GM21526 (cell line): Measurements from ENCODE around the gene NUP214.
"Not testable (repeated sequence)": the region's sequence is repeated elsewhere in the genome, so short reads cannot be mapped to it uniquely, and the experiment has no call there.

ENCODE experiments used
- ATAC-seq: cut with Tn5 transposase; IDR thresholded peaks from one replicate; pipeline ENCODE4 v1.9.1; 2021; ENCODE audit warnings: moderate library complexity; ENCODE audit not compliant: unreplicated experiment, low FRiP score

NUP214 gene

DNA sequence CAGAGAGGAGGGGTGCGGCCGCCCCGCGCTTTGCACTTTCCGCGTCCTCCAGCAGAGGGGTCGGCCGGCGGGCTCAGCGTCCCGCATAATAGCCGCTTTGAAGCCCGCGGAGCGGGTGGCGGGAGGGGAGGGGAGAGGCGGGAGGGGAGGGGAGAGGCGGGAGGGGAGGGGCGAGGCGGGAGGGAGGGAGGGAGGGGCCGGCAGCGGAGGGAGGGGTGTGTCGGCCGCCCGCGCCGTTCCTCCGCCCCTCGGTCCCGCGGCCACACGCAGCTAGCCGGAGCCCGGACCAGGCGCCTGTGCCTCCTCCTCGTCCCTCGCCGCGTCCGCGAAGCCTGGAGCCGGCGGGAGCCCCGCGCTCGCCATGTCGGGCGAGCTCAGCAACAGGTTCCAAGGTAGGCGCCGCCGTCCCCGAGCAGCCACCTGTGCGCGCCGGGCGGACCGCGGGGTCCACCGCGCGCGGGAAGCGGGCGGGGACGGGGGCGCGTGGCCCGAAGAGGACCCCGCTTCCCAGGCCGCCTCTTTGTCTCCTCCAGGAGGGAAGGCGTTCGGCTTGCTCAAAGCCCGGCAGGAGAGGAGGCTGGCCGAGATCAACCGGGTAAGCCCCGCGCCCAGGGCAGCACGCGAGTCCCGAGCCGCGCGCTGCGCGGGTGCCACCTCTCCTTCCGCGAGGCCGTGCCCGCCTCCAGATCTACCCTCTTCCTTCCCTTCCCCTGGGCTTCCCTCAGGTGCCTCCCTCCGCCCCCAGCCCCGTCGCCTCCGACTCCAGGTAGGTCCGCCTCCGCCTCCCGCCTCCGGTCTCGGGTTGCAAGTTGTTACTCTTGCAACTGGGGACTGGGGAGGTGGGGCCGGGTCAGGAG lies 28.9 kb upstream of the NUP214 start, which contains the start of gene AIF1L:
Gene AIF1L, plus strand, starts transcription at position 263 of the 857 bp plus-strand sequence. Its CDS starts 99 bp downstream, at position 362.
- ATAC-seq, result no peak

DNA sequence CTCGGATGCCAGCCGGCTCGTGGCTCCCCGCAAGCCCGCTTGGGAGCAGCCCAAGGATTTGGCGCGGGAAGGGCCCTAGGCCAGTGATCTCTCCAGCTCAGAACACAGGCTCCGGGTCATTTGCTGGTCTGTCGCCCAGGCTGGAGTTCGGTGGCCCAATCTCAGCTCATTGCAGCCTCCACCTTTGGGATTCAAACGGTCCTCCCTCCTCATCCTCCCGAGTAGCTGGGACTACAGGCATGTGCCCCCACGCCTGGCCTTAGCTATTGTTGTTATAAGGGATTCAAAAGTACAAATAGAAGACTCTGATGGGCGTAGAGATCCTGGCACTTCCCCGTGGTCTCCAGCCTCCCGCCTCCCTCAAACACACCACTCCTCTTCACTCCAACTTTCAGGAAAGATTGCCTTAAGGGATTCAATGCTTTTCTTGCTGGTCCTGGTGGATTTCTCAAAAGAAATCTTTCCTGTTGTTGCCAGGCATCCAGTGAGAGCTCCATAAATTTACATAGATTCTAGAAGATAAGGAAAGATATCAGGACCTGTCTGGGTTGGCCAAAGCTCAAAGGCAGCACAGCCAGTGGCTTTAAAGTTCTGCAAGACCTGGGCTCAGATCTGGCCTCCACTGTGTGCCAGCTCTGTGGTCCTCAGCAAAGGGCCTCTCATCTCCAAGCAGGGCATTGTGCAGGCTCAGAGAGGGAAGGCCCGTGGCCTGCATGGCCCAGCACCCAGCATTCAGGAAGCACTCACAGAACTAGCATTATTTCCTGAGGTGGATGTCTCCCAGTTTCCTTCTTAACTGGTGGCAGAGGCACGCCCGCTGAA lies 28.0 kb upstream of the NUP214 start:
- ATAC-seq, result no peak

DNA sequence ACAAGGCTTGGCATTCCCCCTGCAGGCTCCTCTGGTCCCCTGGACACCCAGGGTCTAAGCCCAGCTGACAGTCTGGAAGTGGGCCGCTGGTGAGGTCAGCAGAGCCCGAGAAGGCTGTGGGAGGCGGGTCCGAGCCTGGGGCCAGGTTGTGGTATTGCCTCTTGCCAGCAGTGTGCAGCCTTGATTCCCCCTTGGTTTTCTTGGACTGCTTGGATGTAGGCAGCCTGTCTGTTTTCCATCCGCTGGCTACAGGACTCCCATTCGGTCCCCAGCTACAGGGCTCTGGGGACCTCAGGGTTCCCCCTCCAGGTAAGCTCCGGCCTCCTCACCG lies 27.5 kb upstream of the NUP214 start:
- ATAC-seq, result no peak

DNA sequence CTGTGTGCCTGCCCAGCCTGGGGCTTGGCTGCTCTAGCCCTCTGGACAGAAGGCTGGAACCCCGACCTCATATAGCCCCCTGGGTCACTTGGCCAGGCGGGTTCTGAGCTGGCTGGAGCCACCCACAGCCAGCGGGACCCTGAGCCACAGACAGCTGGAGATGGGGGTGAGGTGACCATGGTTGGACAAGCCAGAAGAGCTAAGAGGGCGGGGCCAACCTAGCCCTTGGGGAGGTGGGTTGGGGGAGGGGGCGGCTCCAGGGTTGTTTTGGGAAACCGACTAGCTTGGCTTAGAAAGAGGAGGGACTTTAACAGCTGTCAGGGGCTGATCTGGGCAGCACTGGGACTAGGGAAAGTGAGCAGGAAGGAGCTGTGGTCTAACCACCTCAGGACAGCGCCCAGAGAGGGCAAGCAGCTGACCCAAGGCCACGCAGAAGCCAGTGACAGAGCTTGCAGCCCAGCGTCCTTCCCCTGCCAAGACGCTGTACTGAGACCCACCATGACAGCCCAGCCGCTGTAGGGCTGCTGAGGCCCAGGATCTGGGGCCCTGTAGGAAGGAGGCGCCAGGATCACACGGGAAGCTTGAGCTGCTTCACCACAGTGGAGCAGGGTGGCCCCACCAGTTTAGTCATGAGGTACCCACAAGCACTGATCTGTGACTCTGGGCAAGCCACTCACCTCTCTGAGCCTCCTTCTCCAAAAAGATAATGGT lies 26.8 kb upstream of the NUP214 start:
- no peak for ATAC-seq

DNA sequence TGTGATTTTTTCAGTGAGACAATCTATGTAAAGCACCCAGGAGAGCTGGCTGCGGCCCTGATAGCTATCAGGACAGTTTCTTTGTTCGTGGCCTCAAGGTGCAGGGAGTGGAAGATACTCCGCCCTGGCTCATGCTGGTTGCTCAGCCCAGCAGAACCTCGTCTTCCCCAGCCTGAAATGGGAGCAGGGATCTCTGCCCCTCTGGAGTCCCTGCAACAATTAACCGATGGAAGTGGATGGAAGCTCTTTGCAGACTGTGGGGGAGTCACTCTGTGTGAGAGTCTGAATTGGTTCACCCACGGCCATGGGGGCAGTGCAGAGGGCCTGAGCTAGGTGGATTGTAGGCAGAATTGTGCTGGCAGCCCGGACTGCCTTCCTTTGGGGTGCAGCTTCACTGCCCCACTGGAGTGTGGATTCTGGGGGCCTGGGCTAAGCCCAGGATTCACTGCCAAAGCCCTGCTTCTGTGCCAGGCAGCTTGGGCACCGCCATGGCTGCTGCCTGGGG lies 26.2 kb upstream of the NUP214 start:
- ATAC-seq, result no peak

DNA sequence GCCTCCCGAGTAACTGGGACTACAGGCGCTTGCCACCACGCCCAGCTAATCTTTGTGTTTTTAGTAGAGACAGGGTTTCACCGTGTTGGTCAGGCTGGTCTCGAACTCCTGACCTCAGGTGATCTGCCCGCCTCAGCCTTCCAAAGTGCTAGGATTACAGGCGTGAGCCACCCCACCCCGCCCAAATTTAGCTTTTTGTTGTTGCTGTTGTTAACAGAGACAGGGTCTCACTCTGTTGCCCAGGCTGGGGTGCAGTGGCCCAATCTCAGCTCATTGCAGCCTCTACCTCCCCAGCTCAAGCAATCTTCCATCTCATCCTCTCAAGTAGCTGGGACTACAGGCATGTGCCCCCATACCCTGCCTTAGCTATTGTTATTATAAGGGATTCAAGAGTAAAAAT lies 25.5 kb upstream of the NUP214 start:
- not testable (repeated sequence) for ATAC-seq

DNA sequence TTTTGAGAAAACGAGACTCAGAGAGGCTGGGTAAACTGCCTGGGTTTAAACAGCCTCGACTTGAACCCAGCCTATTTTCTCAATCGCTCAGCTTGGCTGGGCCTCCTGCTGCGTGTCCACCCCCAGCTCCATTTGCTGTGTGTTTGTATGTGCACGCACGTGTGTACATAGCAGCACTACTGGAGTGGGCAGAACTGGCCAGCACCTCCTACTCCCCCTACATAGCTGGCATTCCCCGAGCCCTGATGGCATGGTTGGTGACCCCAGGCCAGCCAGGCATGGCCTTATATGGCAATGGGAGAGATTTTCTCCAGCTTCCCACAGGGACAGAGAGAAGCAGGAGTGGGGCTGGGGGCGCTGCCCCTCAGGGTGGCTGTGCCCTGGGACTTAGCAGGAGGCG lies 24.9 kb upstream of the NUP214 start:
- ATAC-seq, result no peak

DNA sequence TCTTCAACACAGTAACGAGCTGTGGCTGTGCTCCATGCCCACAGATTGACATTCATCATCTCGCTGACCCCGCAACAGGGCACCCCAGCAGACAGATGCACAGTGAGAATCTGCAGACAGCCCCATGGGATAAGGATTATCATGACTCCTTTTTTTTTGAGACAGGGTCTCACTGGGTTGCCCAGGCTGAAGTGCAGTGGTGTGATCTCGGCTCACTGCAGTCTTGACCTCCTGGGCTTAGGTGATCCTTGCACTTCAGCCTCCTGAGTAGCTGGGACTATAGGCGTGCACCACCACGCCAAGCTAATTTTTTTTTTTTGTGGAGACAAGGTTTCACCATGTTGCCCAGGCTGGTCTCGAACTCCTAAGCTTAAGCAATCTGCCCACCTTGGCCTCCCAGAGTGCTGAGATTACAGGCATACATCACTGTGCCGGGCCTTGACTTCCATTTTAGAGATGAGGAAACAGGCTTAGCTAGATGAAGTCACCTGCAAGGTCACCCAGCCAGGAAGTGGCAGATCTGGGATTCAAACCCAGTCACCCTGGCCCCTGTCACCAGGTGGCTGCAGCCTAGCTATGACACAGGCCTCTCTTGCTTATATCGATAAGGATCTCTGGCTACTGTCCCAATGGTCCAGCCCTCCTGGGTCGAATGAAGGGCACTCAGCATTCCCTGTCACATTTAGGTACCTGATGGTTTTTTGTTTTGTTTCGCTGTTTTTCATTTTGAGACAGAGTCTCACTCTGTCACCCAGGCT lies 24.0 kb upstream of the NUP214 start:
- ATAC-seq, result no peak

DNA sequence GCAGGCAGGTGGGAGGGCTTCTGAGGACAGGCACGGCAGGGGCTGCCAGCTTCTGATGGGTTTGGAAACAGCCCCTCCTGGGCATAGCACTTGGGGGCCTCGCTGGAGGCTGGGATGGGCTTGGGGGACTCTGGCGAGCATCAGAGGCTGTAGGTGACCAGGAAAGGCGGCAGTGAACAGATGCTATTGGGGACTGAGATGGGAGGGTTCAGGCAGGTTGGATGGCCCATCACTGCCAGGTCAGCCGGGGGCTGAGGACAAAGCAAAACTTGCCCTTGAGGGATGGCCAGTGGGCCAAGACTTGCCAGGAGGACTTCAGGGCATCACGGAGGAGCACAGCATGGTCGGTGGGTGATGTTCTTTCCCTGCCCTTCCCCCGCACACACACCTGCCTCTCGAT lies 22.4 kb upstream of the NUP214 start:
- ATAC-seq, result no peak

DNA sequence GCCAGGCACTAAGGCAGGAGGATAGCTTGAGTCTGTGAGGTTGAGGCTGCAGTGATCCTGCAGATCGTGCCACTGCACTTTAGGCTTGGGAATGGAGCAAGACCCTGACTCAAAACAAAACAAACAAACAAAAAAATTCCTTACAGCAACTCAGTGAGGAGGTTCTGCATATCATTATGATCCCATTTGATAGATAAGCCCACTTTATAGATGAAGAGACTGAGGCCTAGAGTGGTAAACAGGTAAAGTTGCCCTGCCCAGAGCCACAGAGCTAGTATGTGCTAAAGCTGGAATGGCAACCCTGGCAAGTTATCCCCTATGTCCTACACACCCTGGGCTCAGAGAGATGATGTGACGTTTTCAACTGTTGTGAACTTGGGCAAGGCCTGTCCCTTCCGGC lies 21.9 kb upstream of the NUP214 start:
- ATAC-seq, result no peak

DNA sequence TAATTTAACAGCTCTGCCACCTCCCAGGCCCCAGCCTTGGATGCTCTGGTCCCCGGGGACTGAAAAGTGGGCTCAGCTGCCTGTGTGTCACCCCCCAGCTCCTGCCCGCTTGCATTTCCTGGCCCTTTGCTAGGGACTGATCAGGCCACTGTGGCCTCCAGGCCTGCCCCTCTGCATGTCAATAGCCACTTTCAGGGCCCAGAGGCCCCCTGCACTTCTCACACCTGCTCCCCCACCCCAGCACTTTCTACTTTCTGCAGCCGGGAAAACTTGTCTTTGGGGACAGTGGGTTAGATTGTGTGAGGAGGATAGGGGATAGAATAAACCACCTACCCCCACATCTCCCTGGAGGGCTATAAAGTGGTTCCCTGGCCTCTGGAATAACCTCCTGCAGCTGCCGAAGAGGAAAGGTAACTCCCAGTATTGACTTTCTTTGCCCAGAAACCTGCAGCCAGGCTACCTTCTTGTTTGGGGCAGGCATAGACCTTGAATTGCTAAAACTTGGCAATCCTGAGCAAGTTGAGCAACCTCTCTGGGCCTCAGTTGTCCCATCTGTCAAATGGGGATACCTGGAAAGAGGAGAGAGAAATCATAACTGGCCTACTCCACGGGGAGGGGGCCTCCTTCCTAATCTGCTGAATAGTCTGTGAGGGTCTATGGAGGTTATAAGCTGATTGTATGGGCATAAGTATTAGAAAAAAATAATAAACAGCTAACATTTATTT lies 21.2 kb upstream of the NUP214 start:
- ATAC-seq, result no peak

DNA sequence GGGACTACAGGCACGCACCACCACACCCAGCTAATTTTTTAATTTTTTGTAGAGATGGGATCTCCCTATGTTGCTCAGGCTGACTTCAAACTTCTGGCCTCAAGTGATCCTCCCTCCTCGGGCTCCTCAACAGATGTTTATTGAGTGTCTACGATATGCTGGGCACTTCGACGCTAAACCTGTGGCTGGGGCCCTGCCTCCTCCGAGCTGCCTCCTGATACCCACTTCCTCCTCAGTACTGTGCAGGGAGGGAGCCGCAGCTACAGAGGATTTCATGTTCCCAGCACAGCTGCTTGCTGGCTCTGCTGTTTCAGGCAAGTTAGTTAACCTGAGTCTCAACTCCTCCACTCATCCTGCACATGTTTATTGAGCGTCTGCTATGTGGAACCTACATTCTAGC lies 19.4 kb upstream of the NUP214 start:
- ATAC-seq, result no peak

DNA sequence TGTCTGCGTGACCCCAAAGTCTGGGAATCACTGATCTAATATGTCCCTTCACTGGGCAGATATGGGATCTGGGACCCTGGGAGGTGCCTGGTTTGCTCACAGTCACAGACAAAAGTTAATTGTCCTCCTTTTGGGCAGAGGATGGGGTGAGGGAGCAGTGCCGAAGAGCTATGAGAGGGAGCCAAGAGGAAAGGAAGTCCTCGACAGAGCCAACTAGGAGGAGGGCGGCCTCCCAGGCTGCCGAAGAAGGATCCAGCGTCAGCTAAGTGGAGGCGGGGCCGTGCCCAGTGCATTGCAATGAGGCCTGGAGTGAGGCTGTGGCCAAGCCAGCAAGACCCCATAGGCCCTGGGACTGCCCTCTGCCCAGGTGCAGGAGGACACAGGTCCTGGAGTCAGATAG lies 17.6 kb upstream of the NUP214 start:
- ATAC-seq, result no peak

DNA sequence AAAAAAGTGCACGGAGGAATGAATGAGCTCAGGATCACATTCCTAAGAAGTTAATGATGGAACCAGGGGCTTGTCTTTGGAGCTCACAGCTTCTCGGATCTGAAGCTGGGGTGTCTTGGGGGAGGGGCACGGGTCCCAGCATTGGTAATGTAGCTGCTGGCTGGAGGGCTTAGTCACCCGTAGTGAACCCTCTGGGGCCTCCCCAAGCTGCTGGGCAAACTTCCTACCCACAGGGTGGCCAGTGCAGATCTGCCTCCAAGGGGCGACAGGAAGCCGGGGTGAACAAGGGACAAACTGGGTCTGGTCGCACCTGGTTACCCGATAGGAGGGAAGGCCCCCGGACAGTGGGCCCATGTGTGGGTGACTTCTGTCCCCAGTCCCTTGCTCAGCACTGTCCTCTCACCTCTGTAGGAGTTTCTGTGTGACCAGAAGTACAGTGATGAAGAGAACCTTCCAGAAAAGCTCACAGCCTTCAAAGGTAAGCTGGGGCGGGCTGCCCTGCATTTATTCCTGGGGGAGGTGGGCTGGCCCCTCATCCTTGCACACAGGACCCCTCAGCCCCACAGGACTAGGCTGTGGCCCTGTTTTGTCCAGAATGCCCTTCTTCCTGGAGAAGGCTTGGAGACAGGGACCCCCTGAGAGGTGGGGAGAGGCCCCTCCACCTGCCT lies 14.1 kb upstream of the NUP214 start:
- no peak for ATAC-seq

DNA sequence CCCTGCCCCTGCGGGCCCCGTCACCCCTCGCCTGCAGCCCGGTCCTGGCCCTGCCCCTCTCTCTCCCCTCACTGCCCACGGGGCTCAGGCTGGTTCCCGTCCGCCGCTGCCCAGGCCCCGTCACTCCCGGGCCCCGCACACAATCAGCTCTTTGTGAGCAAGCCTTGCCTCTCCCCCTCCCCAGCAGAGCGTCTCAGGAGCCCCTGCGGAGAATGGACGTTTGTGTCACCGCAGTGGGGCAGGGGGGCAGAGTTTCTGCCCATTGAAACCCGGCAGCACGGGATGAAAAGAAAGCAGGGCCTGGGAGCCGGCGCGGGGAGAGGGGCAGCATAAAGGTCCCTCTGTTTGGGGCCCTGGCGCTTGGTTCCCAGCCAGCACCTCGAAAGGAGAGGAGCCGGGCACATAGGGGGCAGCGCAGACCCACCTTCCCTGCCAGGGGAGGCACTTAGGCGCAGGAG lies 13.5 kb upstream of the NUP214 start:
- no peak for ATAC-seq

DNA sequence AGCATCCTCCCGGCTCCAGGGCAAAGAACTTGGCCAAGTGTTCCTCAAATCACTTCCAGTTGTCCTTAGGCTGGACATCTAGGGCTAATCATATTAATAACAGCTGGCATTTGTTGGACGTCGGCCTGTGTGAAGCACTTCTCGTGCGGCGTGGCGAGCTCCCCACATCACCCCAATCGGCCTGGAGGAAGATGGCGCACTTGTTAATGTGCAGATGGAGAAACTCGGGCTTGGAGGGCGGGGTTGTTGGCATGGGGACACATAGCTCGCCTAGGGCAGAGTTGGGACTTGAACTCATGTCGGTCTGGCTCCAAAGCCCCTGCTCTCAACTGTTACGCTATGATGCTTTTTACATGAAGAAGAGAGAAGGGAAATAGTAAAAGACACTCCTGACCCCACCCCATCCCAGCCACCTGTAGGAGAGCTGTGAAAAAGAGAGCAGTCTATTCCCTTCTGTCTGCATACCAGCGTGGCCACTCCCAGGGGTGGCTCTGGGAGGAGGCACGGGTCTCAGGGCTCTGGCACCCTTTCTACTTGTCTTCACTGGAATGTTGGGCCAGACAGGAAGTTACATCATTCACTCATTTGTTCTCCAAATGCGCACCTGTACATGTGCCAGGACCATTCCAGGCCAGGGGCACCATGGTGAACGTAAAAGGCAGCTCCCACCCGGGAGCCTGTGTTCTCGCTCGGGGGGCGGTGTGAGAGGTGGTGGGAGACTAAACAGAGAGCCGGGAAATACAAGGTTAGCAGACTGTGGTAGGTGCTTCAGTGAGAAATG lies 12.8 kb upstream of the NUP214 start:
- no peak for ATAC-seq

DNA sequence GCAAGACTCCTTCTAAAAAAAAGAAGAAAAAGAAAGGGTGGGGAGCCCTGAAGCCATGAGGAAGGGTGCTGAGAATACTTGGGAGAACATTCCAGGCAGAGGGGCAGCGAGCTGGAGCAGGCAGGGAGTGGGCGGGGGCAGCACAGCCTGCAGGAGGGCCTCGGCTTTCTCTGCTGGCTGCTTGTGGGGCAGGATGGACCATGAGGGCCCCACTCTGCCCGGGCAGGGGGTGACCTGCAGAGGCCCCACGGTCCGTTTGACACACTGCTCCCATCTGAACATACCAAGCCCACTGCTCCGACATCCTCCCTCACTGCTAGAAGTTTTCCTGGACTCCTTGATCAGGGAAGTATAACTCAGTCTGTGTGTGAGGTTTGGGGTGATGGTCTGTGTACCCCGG lies 11.7 kb upstream of the NUP214 start:
- ATAC-seq, result no peak

DNA sequence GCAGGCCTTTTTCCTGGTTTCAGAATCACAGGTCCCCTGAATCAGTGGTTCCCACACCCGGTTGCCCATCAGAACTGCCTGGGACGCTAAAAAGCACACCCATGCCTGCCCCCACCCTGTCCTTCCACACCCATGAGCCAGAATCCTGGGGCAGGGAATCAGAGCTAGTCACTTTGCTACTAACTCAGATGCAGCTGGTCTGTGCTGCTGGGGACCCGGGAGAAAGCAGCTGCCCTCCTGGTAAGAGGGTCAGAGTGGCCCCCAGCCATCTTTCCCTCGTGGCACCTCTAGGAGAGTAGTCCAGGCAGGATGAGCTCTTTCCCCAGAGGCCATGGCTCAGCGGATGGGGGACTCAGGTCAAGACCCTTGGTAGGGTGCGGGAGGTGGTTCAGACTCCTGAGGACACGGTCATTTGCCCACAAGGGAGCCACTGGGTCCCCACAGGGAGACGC lies 11.3 kb upstream of the NUP214 start:
- ATAC-seq, result no peak
